HepG2 (cell line): ENCODE measurements around the gene PFKL.

Experiments used
- MEIS2 ChIP-seq: sonication (generic); formaldehyde crosslinking; IDR thresholded peaks from 2 replicates; pipeline ENCODE4 v1.9.0; 2021; ENCODE audit warnings: mild to moderate bottlenecking, missing genetic modification reagents
- ZFP37 ChIP-seq: sonication (generic); formaldehyde crosslinking; IDR thresholded peaks from 2 replicates; pipeline ENCODE4 v1.4.0; 2020; ENCODE audit warnings: missing genetic modification reagents, borderline replicate concordance
- ZNF546 ChIP-seq: sonication (generic); formaldehyde crosslinking; conservative IDR thresholded peaks from 2 replicates; pipeline ENCODE4 v1.8.1; 2023; ENCODE audit warnings: mild to moderate bottlenecking, missing genetic modification reagents
- ZNF850 ChIP-seq: sonication (generic); formaldehyde crosslinking; conservative IDR thresholded peaks from 2 replicates; pipeline ENCODE4 v1.9.0; 2021; ENCODE audit warnings: mild to moderate bottlenecking, missing genetic modification reagents

DNA sequence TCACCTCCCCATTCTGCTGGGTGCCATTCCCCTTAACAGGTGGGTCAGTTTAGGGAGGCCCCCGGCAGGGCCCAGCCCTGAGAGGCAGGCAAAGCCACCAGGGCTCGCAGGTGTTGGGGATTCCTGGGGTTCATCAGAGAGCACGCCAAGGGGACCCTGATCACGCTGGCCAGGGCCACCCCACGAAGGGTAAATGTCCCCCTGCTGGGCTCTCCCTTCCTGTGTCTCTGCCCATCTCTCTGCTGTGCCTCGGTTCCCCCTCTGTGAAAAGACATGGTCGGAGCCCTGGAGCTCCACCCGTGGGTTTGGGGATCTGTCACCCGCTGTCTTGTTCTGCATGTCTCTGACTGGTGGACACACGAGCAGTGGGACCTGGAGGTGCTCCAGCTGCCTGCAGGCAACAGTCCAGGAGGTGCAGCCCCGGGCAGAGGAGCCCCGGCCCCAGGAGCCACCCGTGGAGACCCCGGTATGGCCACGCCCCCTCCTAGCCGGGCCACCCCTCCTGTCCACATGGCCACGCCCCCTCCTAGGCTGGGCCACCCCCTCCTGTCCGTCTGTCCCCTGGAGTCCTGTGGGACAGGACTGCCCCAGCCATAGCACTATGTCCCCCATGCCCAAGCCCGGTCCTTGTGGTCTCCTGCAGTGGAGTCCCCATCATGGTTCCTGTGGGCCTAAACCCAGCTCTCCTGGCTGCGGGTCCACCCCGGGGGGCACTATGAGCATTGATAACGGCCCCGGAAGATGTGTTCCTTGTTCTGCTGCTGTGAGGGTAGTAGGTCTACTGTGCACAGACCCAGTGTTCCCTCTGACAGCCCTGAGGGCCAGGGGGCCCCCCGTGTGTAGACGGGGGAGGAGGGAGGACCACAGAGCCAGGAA, 7.7 kb upstream of the PFKL start:
- TF ChIP-seq ZFP37: no peak
- TF ChIP-seq ZNF850 (CRISPR knock-in tag): no peak
- TF ChIP-seq ZNF546: no peak
- no peak for TF ChIP-seq MEIS2 (CRISPR knock-in tag)
